Activated gamma-delta T cell treated with anti-CD3 and anti-CD28 coated beads, Interleukin-2, amount 50 U/mL, for 16 hours (primary cell): ENCODE results near the gene ASMTL.
"Not testable (repeated sequence)": the region's sequence is repeated elsewhere in the genome, so short reads cannot be mapped to it uniquely, and the experiment has no call there.

Experiments
- DNase-seq: peaks from one replicate; pipeline ENCODE4 v3.0.0-alpha.2; 2020; ENCODE audit warnings: low read depth

ASMTL gene

GRCh38 chrX:1453951-1454785 is 1.5 kb upstream of the ASMTL start:
- DNase-seq, result peak; percentile 91

GRCh38 chrX:1453395-1453783 is 680 bp upstream of the ASMTL start:
- no peak for DNase-seq

- no peak for DNase-seq
These were observed 821 bp downstream of the ASMTL start for GRCh38 chrX:1451661-1452515.

GRCh38 chrX:1451251-1451660 is 1.5 kb downstream of the ASMTL start:
- no peak for DNase-seq

- DNase-seq, result no peak
These were observed 2.1 kb downstream of the ASMTL start for GRCh38 chrX:1450361-1451161.

GRCh38 chrX:1449823-1450149 is 2.9 kb downstream of the ASMTL start:
- no peak for DNase-seq

- DNase-seq, result no peak
These were observed 3.5 kb downstream of the ASMTL start for GRCh38 chrX:1449036-1449822.

GRCh38 chrX:1448573-1449001 is 4.1 kb downstream of the ASMTL start:
- DNase-seq, result not testable (repeated sequence)

GRCh38 chrX:1447969-1448572 is 4.6 kb downstream of the ASMTL start:
- DNase-seq, result not testable (repeated sequence)

- not testable (repeated sequence) for DNase-seq
These were observed 5.4 kb downstream of the ASMTL start for GRCh38 chrX:1446984-1447968.

GRCh38 chrX:1444561-1445500 is 7.9 kb downstream of the ASMTL start:
- no peak for DNase-seq

- no peak for DNase-seq
These were observed 9.1 kb downstream of the ASMTL start for GRCh38 chrX:1443496-1444075.

- no peak for DNase-seq
These were observed 9.9 kb downstream of the ASMTL start for GRCh38 chrX:1442724-1443367.

GRCh38 chrX:1442016-1442665 is 10.6 kb downstream of the ASMTL start:
- DNase-seq, result no peak

- no peak for DNase-seq
These were observed 12.2 kb downstream of the ASMTL start for GRCh38 chrX:1440506-1440905.

- no peak for DNase-seq
These were observed 17.3 kb downstream of the ASMTL start for GRCh38 chrX:1435241-1435895.

GRCh38 chrX:1434871-1435240 is 17.9 kb downstream of the ASMTL start:
- no peak for DNase-seq
